G401.6 (cell line): Measurements from ENCODE around the gene CCL25.
"Not testable (repeated sequence)": the region's sequence is repeated elsewhere in the genome, so short reads cannot be mapped to it uniquely, and the experiment has no call there.

ENCODE experiments used
- FAIRE-seq: peaks from 2 replicates; lab custom pipeline; 2012; peaks lifted over from hg19 to GRCh38; lab: Jason Lieb, UNC

The CCL25 gene, protein sequence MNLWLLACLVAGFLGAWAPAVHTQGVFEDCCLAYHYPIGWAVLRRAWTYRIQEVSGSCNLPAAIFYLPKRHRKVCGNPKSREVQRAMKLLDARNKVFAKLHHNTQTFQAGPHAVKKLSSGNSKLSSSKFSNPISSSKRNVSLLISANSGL

DNA sequence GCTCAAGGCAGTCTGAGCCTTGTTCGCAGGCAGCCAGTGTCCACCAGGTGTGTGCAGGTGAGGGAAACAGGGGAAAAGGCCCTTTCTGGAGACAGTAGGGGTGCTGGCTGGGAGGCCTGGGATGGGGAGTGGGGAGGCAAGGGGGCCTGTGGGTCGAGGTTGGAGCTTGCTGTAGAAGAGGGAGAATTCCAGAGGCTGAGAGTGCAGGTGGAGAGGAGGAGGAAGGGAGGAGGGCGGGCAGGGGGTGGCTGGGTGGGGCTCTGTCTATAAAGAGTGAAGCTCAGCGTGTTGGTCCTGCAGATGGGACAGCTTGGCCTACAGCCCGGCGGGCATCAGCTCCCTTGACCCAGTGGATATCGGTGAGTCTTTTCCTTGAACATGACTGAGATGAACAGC lies at the start of gene CCL25:
Gene CCL25, plus strand, starts transcription at position 297 of the 396 bp plus-strand sequence. CDS start 290 bp downstream, outside the sequence.
- no peak for FAIRE-seq

GRCh38 chr19:8004001-8004400 lies 48.6 kb upstream of the CCL25 start:
- FAIRE-seq: no peak

DNA sequence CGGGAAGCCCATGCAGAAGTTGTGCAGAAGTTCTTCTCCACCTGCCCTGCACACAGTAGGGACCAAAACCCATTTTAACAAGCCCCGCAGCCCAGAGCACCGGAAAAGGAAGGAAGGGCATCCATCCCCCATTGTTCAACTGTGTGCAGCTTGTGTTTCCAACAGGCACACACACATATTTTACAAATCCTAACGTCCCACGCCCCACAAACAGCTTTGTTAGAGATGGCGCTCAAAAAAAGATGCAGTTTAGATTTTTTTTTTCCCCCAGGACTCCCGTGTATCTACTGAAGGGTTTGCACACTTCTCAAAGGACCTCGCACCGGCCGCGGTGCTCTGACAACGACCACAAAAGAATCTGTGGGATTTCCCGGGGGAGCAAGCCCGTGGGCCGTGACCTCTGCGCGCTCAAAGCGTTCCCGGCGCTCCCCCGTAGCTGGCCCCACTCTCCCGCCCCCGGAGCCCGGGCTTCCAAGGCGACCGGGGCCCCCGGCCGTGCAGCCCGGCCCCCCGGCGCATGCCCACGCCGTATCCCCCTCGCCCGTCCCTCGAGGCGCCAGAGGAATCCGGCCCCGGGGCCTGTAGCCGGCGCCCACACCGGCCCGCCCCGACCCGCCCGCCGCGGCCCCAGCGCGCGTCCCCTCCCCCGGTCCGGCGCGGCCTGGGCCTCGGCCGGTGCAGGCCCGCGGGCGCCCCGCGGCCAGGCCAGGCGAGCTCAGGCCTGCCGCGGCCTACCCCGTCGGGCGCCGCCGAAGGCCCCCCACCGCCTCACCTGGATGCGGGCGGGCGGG lies 47.6 kb upstream of the CCL25 start:
- no peak for FAIRE-seq

DNA sequence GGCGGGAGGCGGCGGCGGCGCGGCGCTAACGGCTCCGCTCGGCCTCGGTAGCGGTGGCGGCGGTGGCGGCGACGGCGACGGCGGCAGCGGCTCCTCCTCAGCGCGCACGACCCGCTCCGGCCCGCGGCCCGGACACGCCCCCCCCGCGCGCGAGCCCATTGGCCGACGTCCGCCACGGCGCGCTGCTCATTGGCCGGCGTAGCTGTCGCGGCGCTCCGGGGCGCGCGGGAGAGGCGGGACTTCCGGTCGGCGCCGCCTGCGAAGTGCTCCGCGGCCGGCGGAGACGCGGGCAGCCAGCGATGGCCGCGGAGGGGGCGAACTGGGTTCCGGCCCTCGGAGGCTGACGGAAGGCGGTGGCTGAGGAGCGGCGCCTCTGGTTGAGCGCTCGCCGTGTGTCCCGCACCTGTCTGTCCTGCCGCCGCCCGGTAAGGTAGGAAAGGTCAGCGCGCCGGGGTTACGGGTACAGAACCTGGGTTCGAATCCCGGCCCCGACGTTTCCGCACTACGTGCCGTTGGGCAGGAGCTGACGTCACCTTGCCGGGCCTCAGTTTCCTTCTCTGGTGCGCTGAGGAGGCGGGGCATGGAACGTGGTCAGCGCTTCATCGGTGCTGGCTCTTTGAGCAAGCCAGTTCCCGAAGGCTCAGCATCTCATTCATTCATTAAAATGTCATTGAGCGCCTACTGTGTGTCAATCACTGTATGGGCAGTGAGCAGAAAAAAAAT lies 46.9 kb upstream of the CCL25 start, which contains the start of gene ELAVL1:
Gene ELAVL1, minus strand, starts transcription at position 108 of the 723 bp plus-strand sequence. CDS start 13,826 bp downstream, outside the sequence.
- FAIRE-seq: no peak

DNA sequence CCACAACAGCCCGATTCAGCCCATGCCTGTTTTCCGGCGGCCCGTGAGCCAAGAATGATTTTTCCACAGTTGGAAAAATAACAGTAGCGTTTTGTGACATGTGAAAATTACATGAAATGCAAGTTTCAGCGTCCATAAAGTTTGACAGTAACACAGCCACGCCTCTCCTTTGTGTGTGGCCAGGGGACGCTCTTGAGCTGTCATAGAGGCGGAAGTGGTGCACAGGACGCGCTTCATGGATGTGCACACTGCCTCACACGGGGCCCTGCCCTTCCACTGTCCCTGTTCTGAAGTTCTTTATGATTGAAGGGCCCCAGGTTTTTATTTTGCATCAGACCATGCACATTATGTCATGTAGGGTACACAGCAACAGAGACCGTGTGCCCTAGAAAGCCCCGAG lies 34.8 kb upstream of the CCL25 start:
- no peak for FAIRE-seq

- no peak for FAIRE-seq
Measured at GRCh38 chr19:8020681-8021080, 31.9 kb upstream of the CCL25 start.

GRCh38 chr19:8021374-8021773 lies 31.2 kb upstream of the CCL25 start:
- no peak for FAIRE-seq

DNA sequence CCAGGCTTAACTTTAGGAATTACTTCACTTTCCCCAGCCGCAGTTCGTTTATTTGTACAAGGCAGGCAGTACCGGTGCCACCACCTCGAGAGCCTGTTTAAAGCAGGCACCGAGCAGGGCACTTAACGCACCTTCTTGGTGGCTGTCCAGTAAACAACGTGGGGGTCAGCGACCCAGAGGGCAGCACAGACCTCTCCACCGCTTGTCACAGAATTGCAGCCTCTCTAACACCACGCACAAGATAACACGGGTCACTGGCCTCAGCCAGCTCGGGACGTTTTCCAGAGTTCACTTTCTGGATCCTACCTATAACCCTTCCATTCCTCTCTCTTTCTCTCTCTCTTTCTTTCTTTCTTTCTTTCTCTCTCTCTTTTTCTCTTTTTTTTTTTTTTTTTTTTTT lies 30.3 kb upstream of the CCL25 start:
- FAIRE-seq: no peak

DNA sequence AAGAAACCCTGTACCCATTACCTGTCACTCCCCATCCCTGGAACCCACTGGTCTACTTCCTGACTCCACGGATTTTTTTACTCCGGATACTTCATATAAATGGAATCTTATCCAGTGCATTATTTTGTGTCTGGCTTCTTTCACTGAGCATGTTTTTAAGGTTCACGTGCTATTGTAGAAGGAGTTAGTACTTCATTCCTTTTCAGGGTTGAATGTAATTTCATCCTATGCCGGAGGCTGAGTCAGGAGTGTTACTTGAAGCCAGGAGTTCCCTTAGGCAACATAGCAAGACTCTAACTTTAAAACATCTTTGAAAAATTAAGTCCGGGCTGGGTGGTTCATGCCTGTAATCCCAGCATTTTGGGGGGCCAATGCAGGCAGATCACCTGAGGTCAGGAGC lies 29.2 kb upstream of the CCL25 start:
- no peak for FAIRE-seq

- FAIRE-seq: not testable (repeated sequence)
Measured at GRCh38 chr19:8024256-8024655, 28.3 kb upstream of the CCL25 start.

GRCh38 chr19:8025316-8025715 lies 27.2 kb upstream of the CCL25 start:
- no peak for FAIRE-seq

DNA sequence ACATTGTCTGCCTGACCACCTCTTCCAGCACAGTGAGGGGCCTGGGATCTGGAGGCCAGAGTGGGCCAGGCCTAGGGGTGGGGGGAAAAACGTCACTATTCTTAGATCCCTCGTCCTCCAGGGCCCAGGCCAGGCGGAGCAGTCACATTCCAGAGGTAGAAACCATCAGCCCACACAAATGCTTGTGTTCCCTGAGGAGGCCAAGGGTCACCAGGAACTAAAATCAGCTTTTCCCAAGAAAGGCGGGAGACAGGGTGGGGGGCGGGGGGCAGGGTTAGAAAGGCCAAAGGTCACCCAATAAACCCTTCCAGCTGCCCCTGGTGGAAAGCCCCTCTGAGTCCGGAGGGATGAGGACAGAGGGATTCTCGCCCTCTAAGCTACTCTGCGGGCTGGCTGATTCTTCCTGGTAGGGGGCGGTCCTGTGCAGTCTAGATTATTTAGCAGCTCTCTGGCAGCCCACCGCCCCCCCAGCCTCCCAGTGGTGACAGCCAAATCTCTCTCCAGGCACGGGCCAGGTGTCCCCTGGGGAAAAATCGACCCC lies 23.5 kb upstream of the CCL25 start:
- no peak for FAIRE-seq

GRCh38 chr19:8030960-8031359 lies 21.6 kb upstream of the CCL25 start:
- no peak for FAIRE-seq

- FAIRE-seq: not testable (repeated sequence)
Measured at GRCh38 chr19:8033287-8034177, 19.0 kb upstream of the CCL25 start.

DNA sequence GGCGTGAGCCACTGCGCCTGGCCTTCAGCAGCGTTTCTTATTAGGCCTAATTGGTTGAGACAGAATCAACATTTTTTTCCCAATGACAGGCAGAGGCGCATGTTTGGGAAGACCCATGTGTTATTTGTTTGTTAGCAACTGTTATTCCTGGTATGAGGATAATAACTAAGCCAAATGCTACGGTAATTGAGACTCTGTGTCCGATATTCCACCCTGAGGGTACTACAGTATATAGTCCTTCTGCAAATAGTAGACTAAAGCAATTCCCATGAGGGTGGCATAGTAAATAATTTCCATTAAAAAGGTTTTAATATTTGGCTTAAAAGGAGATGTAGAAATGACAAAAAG lies 18.4 kb upstream of the CCL25 start:
- no peak for FAIRE-seq

- no peak for FAIRE-seq
Measured at GRCh38 chr19:8036434-8037099, 16.0 kb upstream of the CCL25 start.

DNA sequence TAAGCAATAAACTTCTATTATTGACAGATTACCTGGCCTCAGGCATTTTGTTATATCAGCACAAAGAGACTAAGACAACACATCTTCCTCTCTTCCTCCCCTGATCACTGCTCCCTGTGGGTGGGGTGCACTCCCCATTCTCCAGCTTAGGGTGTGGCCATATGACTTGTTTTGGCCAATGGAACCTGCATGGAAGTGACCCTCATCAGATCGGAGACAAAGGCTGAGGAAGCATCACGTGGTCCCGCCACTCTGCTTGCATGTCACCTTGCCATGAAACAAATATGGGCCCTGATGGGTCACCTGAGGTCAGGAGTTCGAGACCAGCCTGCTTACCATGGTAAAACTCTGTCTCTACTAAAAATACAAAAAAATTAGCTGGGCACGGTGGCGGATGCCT lies 13.7 kb upstream of the CCL25 start:
- no peak for FAIRE-seq

GRCh38 chr19:8039231-8039630 lies 13.3 kb upstream of the CCL25 start:
- no peak for FAIRE-seq

DNA sequence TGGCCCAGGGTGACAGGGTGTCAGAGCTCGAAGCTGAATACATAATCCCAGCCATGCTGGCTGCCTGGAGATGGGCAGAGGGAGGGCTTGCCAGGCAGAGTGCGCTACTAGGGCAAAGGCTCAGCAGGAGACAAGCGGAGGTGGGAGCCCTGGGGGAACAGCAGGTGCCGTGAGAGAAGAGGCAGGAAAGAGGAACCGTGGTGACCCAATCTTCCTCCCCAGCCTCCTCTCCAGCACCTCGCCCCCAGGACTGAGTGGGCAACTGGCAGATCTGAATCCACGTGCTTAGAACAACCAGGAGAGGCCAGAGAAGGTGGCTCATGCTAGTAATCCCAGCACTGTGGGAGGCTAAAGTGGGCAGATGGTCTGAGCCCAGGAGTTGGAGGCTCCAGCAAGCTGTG lies 11.0 kb upstream of the CCL25 start:
- FAIRE-seq: no peak

- no peak for FAIRE-seq
Measured at GRCh38 chr19:8042900-8043299, 9.7 kb upstream of the CCL25 start.

DNA sequence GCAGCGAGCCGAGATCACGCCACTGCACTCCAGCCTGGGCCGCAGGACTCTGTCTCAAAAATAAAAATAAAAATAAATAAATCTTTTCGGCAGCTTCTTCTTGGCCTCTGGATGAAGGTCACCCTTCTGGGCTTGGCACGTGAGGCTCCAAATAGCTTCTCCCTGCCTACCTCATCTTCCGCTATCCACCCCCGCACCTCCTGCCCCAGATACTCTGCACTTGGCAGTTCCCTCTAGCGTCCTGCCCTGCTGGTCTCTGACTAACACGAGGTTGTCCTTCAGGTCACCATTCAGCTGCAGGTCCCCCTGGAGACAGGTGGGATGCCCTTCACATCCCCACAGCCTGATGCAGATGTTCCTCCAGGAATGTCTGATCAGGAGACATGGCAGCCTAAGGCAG lies 8.5 kb upstream of the CCL25 start:
- no peak for FAIRE-seq
